Hippocampal formation (tissue), 2 donors: Measurements from ENCODE around the gene GPC3.
A peak's percentile ranks its signal among the peaks of the same experiment; 100 is the strongest.

Experiments
- DNase-seq, 2 donors: peaks; one replicate each; lab custom pipeline; 2025; lab: John Stamatoyannopoulos, UW

GPC3 gene

DNA sequence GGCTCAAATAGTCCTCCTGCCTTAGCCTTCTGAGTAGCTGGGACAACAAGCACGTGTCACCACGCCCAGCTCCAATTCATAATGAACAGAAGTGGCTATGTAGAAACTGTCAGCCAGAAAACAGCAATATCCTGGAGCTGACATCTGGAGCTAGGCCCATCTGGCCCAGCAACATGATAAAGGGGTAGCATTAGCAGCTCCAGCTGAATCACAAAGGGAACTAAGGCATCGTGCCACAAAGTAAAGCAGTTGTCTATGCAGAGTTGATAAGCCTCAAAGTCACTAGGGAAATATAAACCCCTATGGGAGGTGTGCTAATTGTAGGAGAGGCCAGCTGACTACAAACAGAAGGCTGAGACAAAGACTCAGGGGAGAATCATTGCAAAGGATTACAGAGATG lies 299.6 kb downstream of the GPC3 start:
- no peak for DNase-seq

DNA sequence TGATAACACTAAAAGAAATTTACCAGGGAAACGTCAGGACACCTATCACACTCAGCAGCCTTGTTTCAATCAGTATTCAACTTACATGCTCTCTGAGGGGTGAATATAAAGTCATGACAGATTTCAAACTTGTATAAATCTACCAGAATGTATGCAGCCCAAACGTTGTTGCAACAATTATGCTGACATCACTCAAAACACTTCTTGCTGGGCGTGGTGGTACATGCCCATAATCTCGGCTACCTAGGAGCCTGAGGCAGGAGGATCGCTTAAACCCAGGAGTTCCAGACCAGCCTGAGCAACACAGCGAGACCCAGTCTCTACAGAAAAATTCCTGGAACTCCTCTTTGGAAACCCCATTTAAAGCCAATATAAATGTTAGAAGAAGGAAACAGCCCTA lies 303.5 kb downstream of the GPC3 start:
- DNase-seq, result no peak

DNA sequence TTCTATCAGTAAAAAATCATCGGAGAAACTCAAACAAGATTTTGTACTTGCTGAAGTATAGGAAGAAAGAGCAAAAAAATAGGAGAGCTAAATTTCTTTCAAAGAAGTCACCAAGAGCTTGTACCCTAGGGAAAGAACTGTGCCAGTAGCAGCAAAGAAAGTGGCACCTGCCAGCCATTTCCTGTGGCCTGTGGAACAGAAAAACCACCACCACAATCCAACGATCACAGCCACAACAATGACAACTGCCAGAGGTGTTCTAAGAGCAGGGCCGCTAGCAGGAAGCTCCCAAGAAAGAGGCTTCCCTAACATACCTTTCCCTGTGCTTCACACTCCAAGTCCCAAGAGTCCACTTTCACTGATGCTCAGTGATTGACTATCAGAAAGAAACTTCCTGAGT lies 304.0 kb downstream of the GPC3 start:
- DNase-seq, result no peak

DNA sequence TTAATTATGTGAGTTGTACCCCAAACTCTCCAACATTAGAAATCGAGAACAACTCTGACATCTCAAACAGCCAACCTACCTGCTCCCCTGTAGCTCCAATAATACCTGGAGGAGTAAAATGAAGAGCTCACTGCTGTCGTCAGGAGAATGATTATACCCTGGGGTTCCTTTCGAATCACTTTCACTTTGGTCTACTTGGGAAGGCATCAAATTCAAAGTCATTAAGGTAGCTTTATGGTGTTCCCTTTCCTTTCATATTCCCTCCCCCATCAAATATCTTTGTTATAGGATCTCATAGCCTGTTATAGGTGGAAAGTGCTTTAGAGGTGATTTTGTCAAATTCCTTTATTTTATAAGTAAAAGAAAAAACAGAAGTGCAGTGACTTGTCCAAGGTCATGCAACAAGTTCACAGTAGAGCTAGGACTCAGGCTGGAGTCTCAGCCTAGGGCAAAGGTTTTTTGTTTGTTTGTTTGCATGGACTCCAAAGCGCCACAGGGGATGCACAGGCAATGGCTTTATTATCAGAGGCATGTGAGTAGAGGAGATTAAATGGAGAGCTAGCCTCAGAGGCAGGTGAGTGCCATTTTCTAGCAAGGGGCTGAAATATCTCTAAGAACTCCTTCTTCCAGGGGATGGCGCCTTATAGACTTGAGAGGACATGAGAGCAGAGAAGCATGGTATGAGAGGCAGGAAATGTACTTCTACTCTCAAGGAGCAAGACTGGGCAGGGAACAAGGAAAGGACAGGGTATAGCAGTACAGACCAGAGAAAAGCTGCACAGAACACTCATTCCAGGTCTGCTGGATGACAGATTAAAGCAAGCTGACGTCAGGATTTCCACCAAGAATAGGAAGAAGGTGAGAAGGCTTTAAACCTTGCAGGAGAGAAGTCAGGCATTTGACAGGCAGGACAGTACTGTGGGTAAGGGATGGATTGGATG lies 308.0 kb downstream of the GPC3 start:
- no peak for DNase-seq

DNA sequence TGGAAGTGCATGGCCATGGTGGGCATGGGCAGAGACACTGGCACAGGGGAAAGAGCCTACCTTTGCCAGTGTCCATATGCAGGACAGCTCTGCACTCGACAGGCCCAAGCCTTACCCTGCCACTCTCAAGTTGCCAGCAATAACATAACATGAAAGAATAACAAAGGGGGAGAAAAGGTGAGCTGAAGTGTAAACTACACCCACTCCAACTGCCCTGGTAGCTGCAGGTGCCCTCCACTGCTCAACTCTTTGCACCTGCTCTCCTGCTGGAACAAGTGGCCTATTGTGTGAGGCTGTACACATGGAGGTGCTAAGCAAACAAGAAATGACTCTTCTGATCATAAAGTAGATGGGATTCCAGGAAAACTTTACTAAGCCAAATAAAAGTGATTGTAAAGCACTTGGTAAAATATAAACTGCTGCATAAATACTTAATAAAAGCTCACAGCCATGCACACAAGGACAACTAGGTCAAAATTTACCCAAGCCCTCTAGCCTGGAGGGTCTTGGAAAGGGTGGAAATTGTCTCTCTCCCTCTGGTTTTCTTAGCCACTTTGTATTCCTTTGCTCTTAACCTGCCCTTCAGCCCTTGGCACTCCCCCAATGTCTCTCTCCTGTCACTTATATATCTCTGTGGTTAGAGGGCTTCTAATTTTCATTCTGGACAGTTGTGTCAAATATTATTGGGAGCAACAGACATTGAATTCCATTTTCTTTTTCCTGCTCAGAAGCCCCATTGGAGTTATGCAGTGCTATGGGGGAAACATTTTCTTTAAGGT lies 308.9 kb downstream of the GPC3 start:
- no peak for DNase-seq

DNA sequence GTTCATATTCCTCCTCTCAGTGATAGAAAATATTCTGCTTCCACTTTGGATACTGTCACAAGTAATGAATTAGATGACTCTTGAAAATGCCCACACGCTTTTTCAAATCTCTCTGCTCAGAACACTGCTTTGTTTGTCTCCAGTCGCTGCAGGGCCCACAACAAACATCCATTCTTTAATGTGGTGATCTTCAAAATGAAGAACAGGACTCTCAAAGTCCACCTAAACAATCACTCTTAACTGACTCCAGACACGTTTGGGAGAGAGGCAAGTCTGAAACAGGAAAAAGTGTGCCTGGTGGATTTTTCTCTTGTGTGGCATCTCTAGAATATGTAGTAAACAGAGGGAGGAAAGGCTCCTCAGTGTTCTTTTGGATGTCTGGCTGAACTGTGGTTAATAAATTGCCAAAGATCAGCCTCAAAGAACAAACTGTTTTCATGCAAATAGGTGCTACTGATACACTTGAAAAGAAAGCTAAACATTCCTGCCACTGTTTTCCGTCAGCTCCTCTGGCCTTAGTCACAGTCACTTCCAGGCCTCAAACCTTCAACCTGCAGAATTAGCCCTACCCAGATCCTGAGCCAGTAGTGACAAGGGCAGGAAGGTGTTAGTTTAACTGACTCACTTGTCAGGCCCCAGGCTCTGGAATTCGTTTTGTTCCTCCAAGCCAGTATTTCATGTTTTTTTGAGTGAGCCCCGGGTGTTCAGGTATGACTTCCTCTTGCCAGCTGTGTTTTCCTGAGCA lies 310.5 kb downstream of the GPC3 start:
- DNase-seq, result no peak

DNA sequence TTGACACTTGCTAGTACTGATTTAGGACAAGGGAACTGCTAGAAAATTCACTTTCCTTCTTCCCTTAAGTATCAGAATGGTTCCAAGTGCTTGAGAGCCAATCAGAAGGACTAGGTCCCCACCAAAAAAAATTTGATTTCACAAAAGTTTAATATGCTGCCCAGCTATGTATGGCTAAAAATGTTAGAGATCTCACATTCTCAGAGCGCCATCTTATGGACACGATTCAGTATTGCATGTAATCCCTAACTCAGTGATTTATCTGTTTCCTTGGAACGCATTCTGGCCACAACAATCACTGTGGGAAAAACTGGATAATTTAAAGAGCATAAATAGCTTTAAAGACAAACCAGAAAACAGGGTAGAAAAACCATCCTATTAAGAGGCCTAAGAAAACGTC lies 315.0 kb downstream of the GPC3 start:
- peak in 1 of 2 donors; percentile 37 for DNase-seq

DNA sequence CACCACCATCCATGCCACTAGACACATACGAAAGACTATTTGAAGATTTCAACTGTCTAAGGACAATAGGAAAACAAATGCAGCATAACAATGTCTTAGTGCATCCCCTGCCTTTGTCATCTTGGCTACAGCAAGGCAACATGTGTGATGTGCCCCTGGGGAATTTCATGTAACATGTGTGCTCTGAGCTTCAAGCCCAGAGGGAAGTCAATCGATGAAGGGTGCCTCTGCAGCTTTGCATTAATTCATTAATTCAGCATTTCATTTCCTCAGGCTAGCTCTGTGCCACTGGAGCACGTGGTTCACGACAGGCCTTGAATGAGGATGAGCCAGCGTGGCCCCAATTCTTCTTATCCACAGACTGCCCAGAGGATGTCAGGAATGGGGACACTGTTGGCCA lies 316.2 kb downstream of the GPC3 start:
- no peak for DNase-seq

DNA sequence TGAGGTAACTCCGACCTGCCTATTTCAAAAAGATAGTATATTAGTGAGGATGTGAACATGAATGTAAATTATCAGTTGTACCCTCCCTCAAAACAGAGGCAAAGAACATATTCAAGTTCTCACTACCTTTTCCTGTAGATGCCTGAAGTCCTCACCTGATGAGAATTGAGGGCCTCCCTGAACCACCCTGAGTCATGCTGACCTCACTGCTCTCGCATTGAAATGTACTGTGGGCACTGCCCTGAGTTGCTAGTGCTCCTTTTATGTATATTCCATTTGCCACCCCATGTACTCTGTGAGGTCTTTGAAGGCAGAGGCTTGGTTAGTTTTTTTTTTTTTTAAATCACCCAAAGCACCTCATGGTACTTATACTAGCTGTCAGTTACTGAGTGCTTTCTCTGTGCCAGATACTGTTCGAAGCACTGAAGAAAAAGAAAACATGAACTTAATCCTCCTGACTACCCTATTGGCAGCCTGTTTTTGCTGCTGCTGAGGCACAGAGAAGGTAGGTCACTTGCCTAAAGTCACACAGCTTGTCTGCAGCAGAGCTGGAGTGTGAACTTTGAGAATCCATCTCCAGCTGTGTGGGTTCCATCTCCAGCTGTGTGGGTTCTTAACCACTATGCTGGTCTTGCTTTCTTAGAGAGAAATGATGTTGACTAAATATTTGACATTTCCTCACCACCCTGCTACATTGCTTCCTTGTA lies 317.0 kb downstream of the GPC3 start:
- DNase-seq, result no peak

DNA sequence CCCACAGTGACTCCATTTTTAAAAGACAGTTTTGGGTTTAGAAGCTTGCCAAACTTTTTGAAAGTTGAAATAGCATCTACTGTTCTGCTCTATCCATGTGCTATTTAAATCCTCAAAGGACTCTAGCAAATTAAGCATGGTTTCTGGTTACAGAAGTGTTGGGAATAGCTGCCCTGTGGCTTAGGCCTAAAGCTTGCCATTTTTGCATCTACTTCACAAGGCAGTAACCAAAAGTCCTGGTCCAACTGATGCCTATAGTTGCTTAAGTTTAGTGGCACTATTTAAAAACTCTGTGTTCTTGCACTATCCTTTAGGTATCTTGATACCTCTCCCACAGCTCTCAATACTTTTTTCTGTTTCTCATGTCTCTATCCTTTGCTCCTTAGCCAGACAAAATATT lies 319.1 kb downstream of the GPC3 start:
- DNase-seq, result no peak

DNA sequence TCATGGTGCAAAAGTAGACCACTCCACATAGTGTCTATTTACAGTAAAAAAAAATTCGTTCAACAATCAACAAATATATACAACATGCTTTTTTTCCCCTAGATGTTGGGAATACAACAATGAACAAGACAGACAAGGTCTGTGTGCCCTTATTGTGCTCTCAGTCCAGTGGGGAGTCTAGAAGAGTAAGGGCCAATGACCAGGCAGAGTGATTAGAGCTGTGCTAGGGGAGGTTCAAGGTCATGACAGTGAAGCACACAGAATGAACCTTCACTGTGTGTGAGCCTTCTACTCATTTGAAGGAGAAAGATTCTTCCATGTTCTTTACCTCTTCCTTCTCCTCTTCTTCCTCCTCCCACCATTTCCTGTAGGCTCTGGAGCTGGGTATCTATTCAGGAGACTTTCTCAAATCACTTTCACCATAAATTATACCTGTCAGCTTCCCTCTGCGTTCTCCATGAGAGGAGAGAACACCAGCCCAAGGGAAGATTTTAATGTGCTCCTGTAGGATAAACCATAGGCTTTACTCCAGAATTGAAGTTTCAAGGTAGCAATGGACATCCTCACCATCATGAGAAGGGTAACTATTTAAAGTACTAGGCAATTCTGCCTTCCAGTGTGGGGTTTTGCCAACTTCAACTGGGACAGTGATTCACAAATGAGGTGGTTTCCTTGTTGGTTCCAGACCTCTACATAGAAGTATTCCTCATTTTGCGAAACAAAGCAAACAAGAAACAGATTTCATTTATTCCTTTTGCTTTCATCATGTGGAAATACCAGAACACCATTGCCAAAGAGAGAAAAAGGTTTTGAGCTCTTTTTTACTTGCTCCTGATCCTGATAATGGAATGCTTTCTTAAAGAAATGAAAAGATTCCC lies 323.2 kb downstream of the GPC3 start:
- no peak for DNase-seq

DNA sequence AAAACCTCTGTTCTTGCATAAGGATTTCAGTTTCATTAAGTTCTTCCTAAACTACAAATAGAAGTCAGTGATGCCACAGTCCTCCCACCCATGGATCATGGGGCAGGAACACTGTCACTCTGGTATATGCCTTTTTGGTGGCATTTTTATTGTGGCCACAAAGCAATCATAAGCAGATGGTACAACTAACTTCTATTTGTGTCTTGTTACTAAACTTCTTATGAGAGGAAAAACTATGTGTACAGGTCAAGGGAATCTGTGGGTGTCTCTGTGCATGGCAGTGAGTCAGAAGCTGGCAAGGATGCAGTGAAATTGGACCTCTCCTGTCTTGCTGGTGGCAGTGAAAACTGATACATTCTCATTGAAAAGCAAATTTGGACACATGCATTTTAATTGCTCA lies 325.1 kb downstream of the GPC3 start:
- no peak for DNase-seq

DNA sequence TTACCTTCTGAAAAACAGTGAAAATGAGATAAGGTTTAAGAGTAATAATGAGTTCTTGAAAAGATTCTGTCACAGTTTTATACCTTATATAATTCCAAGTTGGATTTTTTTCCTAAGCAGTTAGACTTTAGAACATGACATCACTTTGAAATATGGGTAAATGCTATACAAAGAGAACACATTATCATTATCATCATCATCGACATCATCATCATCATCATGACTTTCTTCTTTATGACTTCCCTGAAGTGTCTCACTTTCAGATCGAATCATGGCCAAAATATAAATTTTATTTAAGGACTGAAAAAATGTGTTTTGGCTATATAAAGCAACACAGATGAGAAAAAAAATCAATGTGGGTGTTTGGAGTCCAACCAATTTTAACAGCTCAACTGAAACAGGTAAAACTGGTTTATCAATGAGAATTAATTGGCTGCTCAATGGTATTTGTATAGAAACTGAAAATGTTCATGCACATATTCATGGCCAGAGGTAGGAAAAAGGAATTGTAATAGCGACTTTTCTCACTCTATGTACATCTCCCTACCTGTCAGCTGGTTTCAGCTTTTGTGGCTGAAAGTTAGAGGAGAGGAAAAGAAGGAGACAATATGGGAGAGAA lies 327.0 kb downstream of the GPC3 start:
- no peak for DNase-seq

DNA sequence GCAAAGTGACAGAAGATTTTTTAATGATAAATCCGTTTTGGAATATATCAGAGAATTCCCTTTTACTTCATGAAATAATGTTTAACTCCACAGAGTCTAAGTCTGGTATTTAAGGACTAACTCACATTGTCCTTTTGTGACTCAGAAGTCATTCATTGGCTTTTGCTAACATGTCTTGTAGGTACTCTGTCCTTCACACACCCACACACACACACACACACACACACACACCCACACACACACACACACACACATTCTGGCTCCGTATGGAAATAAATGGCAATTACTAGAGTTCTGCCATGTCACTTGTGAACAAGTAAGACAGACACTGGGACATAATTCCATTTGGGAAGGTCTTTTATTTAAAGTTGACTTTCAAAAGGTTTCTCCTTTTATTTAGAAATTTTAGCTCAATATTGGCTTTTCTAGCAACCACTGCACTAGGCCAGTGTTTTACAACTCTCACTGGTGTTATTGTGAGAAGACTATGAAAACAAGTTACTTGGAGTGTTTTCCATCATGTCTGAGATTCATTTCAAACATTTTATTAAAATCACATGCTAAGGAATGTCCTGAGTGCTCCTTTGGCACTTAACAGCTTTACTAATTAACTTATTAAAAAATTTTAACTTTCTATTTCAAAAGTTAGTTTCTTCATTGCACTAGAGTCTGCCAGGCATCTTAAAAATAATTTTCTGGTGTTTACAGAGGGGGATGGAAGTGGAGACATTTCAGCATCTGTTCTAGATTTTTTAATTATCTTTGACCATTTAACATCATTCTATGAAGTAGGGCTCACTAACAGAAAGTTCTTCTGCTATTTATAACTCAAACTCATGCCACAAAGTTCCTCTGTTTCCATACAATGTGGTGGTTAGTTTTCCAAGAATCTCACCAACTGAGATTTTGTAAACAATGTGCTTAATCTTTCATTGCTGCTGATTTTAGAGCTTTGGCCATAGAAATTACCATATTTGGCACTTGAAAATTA lies 329.8 kb downstream of the GPC3 start:
- no peak for DNase-seq

DNA sequence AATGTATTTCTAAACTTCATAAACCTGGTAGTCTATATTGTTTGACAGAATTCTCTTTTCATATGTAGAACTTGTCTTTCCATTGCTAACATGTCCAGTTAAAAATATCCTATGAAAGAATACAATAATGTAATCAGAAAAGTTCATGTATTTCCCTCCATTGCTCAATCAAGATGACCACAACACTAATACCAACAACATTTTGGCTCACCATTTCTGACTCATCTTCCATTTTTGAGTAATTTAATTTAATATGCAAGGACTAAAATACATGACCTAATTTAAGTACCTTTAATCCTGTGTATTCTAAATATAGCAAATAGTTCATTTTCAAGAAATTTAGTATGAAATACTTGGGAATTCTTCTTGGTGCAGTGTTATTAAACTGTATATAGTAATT lies 330.6 kb downstream of the GPC3 start:
- DNase-seq, result no peak

DNA sequence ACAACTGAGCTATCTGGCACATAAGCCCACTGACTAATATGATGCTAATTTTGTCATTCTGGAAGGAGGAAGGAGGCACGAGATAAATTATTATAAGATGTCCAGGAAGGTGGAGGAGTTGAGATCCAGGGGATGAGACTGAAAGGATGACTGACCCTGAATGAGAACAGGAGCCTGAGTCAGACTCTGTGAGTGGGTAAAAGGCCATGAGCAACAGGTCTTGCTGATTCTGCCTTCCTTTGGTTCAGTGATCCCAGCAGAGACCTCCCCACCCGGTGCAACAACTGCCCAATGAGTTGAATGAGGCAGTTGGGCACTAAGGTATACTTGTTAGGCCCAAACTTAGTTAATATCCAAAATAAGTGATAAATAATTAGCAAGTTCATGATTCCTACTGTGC lies 332.0 kb downstream of the GPC3 start:
- no peak for DNase-seq

DNA sequence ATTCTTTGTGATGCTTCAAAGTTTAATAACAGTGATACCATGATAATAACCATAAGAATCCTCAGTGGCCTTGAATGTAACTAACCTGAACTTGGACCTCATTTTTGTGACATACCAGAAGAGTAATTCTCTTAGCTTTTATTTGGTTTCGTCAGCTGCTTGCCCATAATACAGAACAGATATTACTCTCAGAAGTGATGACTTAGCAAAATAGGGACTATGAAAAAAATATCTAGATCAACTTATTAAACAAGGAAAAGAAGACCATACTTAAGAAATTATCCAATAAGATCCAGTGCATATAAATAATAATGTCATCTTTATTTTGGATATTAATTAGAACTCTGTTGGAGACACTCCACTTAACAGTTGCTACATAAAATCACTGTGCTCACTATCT lies 333.2 kb downstream of the GPC3 start:
- no peak for DNase-seq

DNA sequence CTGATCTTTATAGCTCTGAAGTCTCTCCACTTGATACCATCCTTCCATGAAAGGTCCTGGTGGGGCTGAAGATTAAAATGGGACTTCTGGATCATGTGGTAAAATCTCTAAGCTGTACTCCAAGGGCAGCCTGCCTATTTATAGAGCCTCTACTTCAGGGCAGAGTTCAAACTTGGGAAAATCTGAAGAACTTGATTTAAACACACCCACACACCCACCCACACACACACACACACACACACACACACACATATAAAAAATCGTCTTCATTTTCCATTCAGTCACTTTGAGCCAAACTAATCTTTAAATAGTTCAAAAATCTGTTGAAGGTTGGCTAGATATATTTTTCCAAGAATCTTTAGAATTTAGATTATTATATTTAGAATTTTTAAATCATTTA lies 335.2 kb downstream of the GPC3 start:
- DNase-seq, result no peak

DNA sequence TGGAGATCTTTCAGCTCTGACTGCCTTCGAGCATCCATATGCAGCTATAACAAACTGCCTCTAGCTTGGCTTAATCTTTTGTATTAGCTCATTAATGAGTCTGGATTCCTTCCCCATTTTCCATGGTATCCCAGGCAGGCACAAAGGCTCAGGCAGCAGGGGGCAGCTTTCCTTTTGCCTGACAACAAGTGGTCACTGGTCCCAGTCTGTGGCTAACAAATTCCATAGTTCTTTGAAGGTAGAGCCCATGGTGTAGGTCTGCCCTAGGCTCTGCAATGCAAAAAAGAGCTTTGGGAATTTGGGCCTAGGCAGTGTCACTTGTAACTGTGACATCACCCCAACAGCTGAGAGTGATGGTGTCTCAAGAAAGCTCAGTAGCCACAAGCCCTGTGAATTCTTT lies 335.7 kb downstream of the GPC3 start:
- no peak for DNase-seq
